ENCODE results near the gene HEPACAM. TPM values are rescaled to one million over a fixed set of nuclear protein-coding genes. Genes with fewer than 3 reads are reported as not detected.

Gene HEPACAM
- total and polyA plus RNA-seq, 2 donors (not counting 3 experiments of a cell fraction or from before 2014, with no cell fraction given), result not detected

DNA sequence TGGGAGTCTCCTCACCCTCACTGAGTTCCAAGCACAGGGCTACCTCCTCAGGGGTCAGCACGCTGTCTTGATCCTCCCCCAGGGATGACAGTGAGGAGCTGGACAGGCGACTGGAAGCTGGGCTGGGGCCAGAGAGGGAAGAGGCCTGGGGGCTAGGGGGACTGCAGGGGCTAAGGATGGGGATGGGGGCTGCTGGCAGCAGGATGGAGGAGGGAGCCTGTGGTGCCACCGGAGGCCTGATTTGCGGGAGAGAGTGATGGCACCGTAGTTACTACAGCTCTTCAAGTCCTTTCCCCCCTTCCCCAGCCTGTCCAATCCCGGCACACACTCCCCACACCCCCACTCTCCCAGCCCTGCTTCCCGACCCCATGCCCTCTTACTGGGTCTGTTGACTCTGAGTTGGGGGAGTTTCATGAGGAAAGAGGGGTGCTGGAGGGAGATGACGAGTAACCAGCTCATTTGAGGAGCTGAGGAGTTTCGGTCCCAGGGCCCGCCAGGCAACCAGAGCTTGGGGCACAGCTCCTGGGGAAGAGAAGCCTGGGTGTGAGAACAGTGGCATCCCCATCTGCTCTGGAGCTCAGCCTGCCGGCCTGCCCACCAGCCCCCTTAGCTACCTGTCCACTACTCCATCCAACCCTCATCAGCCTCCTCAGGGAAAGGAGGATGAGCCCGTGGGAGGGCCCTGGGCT, 48.7 kb downstream of the HEPACAM start:
- H3K36me3 ChIP-seq (ENCODE audit: control insufficient read depth in 2 of 2, extremely low read depth in 1 of 2, insufficient read depth in 2 of 2, low read length in 2 of 2), result peaks cover 61 to 63% of the 10 kb centered on the region in 2 experiments
- no peak for DNase-seq (ENCODE audit: low read depth, low spot score)
- TF ChIP-seq POLR2A (IDR thresholded peaks at IDR 0.05; ENCODE audit: low read depth, low read length) (peak; percentile 71), GATA2 (IDR thresholded peaks at IDR 0.05; ENCODE audit: insufficient read depth, insufficient read length, low read depth, low read length) (no peak), POLR2AphosphoS5 (IDR thresholded peaks at IDR 0.05; ENCODE audit: insufficient read depth, low read depth, low read length) (no peak)
- TF ChIP-seq, protein P1, sequence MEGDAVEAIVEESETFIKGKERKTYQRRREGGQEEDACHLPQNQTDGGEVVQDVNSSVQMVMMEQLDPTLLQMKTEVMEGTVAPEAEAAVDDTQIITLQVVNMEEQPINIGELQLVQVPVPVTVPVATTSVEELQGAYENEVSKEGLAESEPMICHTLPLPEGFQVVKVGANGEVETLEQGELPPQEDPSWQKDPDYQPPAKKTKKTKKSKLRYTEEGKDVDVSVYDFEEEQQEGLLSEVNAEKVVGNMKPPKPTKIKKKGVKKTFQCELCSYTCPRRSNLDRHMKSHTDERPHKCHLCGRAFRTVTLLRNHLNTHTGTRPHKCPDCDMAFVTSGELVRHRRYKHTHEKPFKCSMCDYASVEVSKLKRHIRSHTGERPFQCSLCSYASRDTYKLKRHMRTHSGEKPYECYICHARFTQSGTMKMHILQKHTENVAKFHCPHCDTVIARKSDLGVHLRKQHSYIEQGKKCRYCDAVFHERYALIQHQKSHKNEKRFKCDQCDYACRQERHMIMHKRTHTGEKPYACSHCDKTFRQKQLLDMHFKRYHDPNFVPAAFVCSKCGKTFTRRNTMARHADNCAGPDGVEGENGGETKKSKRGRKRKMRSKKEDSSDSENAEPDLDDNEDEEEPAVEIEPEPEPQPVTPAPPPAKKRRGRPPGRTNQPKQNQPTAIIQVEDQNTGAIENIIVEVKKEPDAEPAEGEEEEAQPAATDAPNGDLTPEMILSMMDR (IDR thresholded peaks at IDR 0.05; ENCODE audit: extremely low read depth in 1 of 2, insufficient read depth in 1 of 2, low read depth in 1 of 2, low read length in 2 of 2), result no peak
- TF ChIP-seq, protein P2, sequence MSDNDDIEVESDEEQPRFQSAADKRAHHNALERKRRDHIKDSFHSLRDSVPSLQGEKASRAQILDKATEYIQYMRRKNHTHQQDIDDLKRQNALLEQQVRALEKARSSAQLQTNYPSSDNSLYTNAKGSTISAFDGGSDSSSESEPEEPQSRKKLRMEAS (IDR thresholded peaks at IDR 0.05; ENCODE audit: insufficient read depth, insufficient read length), result no peak
- ChIA-PET POLR2A (interaction anchor here (1.2 to 3.8 kb wide), 3 partner anchors 8 to 66 kb away, joined by 5 to 23 read pairs (median 10); partner anchors contain the start of genes CCDC15 and ROBO4), CTCF (interaction anchor here (3.4 to 4.8 kb wide), 2 partner anchors 11 to 12 kb away, joined by 16 to 29 read pairs; partner anchors contain the start of gene ROBO4)
- dilution Hi-C loops (cut with MboI; ENCODE audit: extremely low pct_ligation_motif_present, low sequenced_read_pairs), result no loop called here
- TSS peak; percentile 30 for BruUV-seq (replicated peaks)
- peaks cover 87% of the 10 kb centered on the region for H3K4me1 ChIP-seq (ENCODE audit: control insufficient read depth, extremely low read depth, insufficient read depth, low read length)
- H3K4me2 ChIP-seq (ENCODE audit: insufficient read depth, low read length), result no peak overlapping the region
- H3K79me2 ChIP-seq (ENCODE audit: control insufficient read depth, insufficient read depth, low read length), result peaks cover 44% of the 10 kb centered on the region
- no peaks in the 10 kb centered on the region for H3K9me3 ChIP-seq (replicated peaks; ENCODE audit: control insufficient read depth, insufficient read depth, low read length)
- no peaks in the 10 kb centered on the region for H3K27me3 ChIP-seq (ENCODE audit: control insufficient read depth in 2 of 2, insufficient read depth in 2 of 2, low read length in 2 of 2)
- H4K20me1 ChIP-seq (replicated peaks; ENCODE audit: control insufficient read depth, extremely low read depth, insufficient read depth, low read length), result no peaks in the 10 kb centered on the region
- no peak for FAIRE-seq
- no peak overlapping the region for H3K27ac ChIP-seq (ENCODE audit: insufficient read depth, low read depth, low read length)
- H3K9ac ChIP-seq (replicated peaks; ENCODE audit: extremely low read depth, insufficient read depth, low read length), result no peak overlapping the region
- intact Hi-C loops (cut with micrococcal nuclease), result no loop called here
- no peak overlapping the region for H3K4me3 ChIP-seq (replicated peaks in 1 of 3; ENCODE audit: insufficient read depth in 1 of 3, low read depth in 1 of 3, low read length in 3 of 3)
- H3K9me1 ChIP-seq (replicated peaks; ENCODE audit: control insufficient read depth, extremely low read depth, insufficient read depth, low read length), result no peaks in the 10 kb centered on the region
- no peak overlapping the region for H2AFZ ChIP-seq (ENCODE audit: low read depth, low read length)

All from endothelial cell of umbilical vein (primary cell).